ENCODE data around the gene TOMM20. TPM values are rescaled to one million over a fixed set of nuclear protein-coding genes. Genes with fewer than 3 reads are reported as not detected.

The TOMM20 gene
- total RNA-seq, 1 donor from 2014 or later = 87.4 TPM

- ATAC-seq (no peak), DNase-seq (no peak)
- TF ChIP-seq CTCF (IDR thresholded peaks at IDR 0.05) = no peak
- no peak overlapping the region for H3K4me3 ChIP-seq
- intact Hi-C loops (cut with DNase I) = no loop called here
- H3K27me3 ChIP-seq = no peaks in the 10 kb centered on the region
- peaks cover 13% of the 10 kb centered on the region for H3K4me1 ChIP-seq
- H3K9me3 ChIP-seq = no peaks in the 10 kb centered on the region
- peaks cover 70% of the 10 kb centered on the region for H3K36me3 ChIP-seq
- H3K27ac ChIP-seq = no peak overlapping the region
Measured at GRCh38 chr1:235156740-235157139, 28.1 kb upstream of the TOMM20 start.

GRCh38 chr1:235156265-235156664, 27.6 kb upstream of the TOMM20 start:
- H3K36me3 ChIP-seq = peaks cover 75% of the 10 kb centered on the region
- intact Hi-C loops (cut with DNase I) = no loop called here

GRCh38 chr1:235152235-235152634, 23.6 kb upstream of the TOMM20 start:
- H3K36me3 ChIP-seq = peaks cover 93% of the 10 kb centered on the region
- no peaks in the 10 kb centered on the region for H3K4me1 ChIP-seq
- intact Hi-C loops (cut with DNase I) = no loop called here
- DNase-seq = no peak
- no peaks in the 10 kb centered on the region for H3K9me3 ChIP-seq
- TF ChIP-seq CTCF (IDR thresholded peaks at IDR 0.05) = no peak
- H3K27me3 ChIP-seq = no peaks in the 10 kb centered on the region
- H3K27ac ChIP-seq = no peak overlapping the region
- H3K4me3 ChIP-seq = no peak overlapping the region
- no peak for ATAC-seq

More at GRCh38 chr1:235156265-235156664, 27.6 kb upstream of the TOMM20 start:
- no peak for TF ChIP-seq CTCF (IDR thresholded peaks at IDR 0.05)
- Histone ChIP-seq H3K27ac (no peak overlapping the region), H3K27me3 (no peaks in the 10 kb centered on the region), H3K9me3 (no peaks in the 10 kb centered on the region), H3K4me3 (no peak overlapping the region), H3K4me1 (peaks cover 13% of the 10 kb centered on the region)
- ATAC-seq (no peak), DNase-seq (no peak)

GRCh38 chr1:235151033-235151432, 22.4 kb upstream of the TOMM20 start:
- TF ChIP-seq CTCF (IDR thresholded peaks at IDR 0.05) = no peak
- intact Hi-C loops (cut with DNase I) = no loop called here
- peaks cover 93% of the 10 kb centered on the region for H3K36me3 ChIP-seq
- H3K9me3 ChIP-seq = no peaks in the 10 kb centered on the region
- no peak overlapping the region for H3K4me3 ChIP-seq
- DNase-seq = no peak
- H3K4me1 ChIP-seq = no peaks in the 10 kb centered on the region
- no peak overlapping the region for H3K27ac ChIP-seq
- ATAC-seq = no peak
- H3K27me3 ChIP-seq = no peaks in the 10 kb centered on the region

- DNase-seq = no peak
- Histone ChIP-seq H3K27ac (no peak overlapping the region), H3K27me3 (no peaks in the 10 kb centered on the region), H3K4me3 (no peak overlapping the region), H3K9me3 (no peaks in the 10 kb centered on the region), H3K36me3 (peaks cover 98% of the 10 kb centered on the region), H3K4me1 (no peaks in the 10 kb centered on the region)
- no peak for ATAC-seq
- intact Hi-C loops (cut with DNase I) = no loop called here
- no peak for TF ChIP-seq CTCF (IDR thresholded peaks at IDR 0.05)
Measured at GRCh38 chr1:235149824-235150223, 21.2 kb upstream of the TOMM20 start.

GRCh38 chr1:235147269-235147668, 18.6 kb upstream of the TOMM20 start:
- no peak for ATAC-seq
- H3K36me3 ChIP-seq = peaks cover 97% of the 10 kb centered on the region
- H3K9me3 ChIP-seq = no peaks in the 10 kb centered on the region
- no peak overlapping the region for H3K27ac ChIP-seq
- no peaks in the 10 kb centered on the region for H3K4me1 ChIP-seq
- H3K27me3 ChIP-seq = no peaks in the 10 kb centered on the region
- no peak for DNase-seq
- intact Hi-C loops (cut with DNase I) = no loop called here
- H3K4me3 ChIP-seq = no peak overlapping the region
- TF ChIP-seq CTCF (IDR thresholded peaks at IDR 0.05) = no peak

Measured in upper lobe of right lung (tissue), 1 donor.